Activated CD8-positive, alpha-beta T cell treated with anti-CD3 and anti-CD28 coated beads for 36 hours (primary cell): ENCODE data around the gene RPS3A. TPM values are rescaled to one million over a fixed set of nuclear protein-coding genes. Genes with fewer than 3 reads are reported as not detected.

Source experiments
- ATAC-seq: fragments of 200-7000 bp; cut with Tn5 transposase; one replicate; pipeline ENCODE4 v1.10.0; 2021; ENCODE audit warnings: mild to moderate bottlenecking, moderate library complexity
- CTCF ChIA-PET: fragments of 350-600 bp; sonication (Branson Sonifier 250); formaldehyde crosslinking; loops from one replicate; lab custom pipeline; 2021; ENCODE audit warnings: antibody characterized with exemption; lab: Charles Lee
- POLR2A ChIA-PET: fragments of 350-600 bp; sonication (Branson Sonifier 250); formaldehyde crosslinking; loops from one replicate; lab custom pipeline; 2021; ENCODE audit warnings: antibody characterized with exemption; lab: Charles Lee
- DNase-seq: peaks from one replicate; pipeline ENCODE4 v3.0.0-alpha.2; 2020
- H3K27ac Mint-ChIP-seq: one replicate; pipeline ENCODE4 v1.8.0; 2021; ENCODE audit warnings: mild to moderate bottlenecking, mixed read lengths
- H3K27me3 Mint-ChIP-seq: one replicate; pipeline ENCODE4 v1.8.0; 2021; ENCODE audit warnings: mixed read lengths
- H3K36me3 Mint-ChIP-seq: one replicate; pipeline ENCODE4 v1.8.0; 2021; ENCODE audit warnings: low read depth, mixed read lengths
- H3K4me1 Mint-ChIP-seq: one replicate; pipeline ENCODE4 v1.8.0; 2021; ENCODE audit warnings: low read depth, mixed read lengths
- H3K4me3 Mint-ChIP-seq: one replicate; pipeline ENCODE4 v1.8.0; 2021; ENCODE audit warnings: mild to moderate bottlenecking, moderate library complexity, mixed read lengths
- H3K9me3 Mint-ChIP-seq: one replicate; pipeline ENCODE4 v1.8.0; 2021; ENCODE audit warnings: mixed read lengths
- CTCF ChIP-seq: fragments of 200-600 bp; IDR thresholded peaks from one replicate; pipeline ENCODE4 v1.8.0; 2022; ENCODE audit warnings: antibody characterized with exemption, mild to moderate bottlenecking
- intact Hi-C: fragments of 100-400 bp; cut with micrococcal nuclease; formaldehyde crosslinking; loops from one replicate; pipeline ENCODE4 v1.10.0; 2022
- total RNA-seq, 2 experiments: library from RNA; stranded (reverse); gene quantifications; one replicate each; pipeline ENCODE4 v1.2.3, GENCODE V29; 2021

RPS3A gene
- total RNA-seq, 2 experiments from 2014 or later = 3,072 to 3,095 TPM

GRCh38 chr4:151143162-151143561 is 43.7 kb downstream of the RPS3A start:
- Mint-ChIP-seq H3K4me1 (no peaks in the 10 kb centered on the region), H3K9me3 (no peaks in the 10 kb centered on the region), H3K4me3 (no peak overlapping the region), H3K27ac (no peak overlapping the region), H3K27me3 (no peaks in the 10 kb centered on the region), H3K36me3 (no peaks in the 10 kb centered on the region)
- ChIA-PET CTCF (no interaction called here), POLR2A (no interaction called here)
- intact Hi-C loops = no loop called here
- no peak for DNase-seq
- no peak for ATAC-seq
- no peak for TF ChIP-seq CTCF

- H3K9me3 Mint-ChIP-seq = no peaks in the 10 kb centered on the region
- CTCF ChIA-PET = interaction anchor here (1.0 kb wide), 1 partner anchor 27 kb away, joined by 3 read pairs; no protein-coding TSS in a partner anchor
- ATAC-seq = no peak
Observed at GRCh38 chr4:151143811-151144210, 44.4 kb downstream of the RPS3A start.

GRCh38 chr4:151144329-151145072 is 45.1 kb downstream of the RPS3A start:
- H3K27me3 Mint-ChIP-seq = no peaks in the 10 kb centered on the region
- intact Hi-C loops = no loop called here
- H3K4me3 Mint-ChIP-seq = no peak overlapping the region
- H3K27ac Mint-ChIP-seq = no peak overlapping the region
- no peaks in the 10 kb centered on the region for H3K9me3 Mint-ChIP-seq
- ChIA-PET POLR2A (no interaction called here), CTCF (interaction anchor here (1.0 kb wide), 1 partner anchor 27 kb away, joined by 3 read pairs; no protein-coding TSS in a partner anchor)
- DNase-seq (no peak), ATAC-seq (no peak)
- H3K36me3 Mint-ChIP-seq = no peaks in the 10 kb centered on the region
- TF ChIP-seq CTCF = no peak
- no peaks in the 10 kb centered on the region for H3K4me1 Mint-ChIP-seq

More at GRCh38 chr4:151143811-151144210, 44.4 kb downstream of the RPS3A start:
- no peak for DNase-seq
- H3K4me1 Mint-ChIP-seq = no peaks in the 10 kb centered on the region
- H3K4me3 Mint-ChIP-seq = no peak overlapping the region
- intact Hi-C loops = no loop called here
- H3K27me3 Mint-ChIP-seq = no peaks in the 10 kb centered on the region
- TF ChIP-seq CTCF = no peak
- H3K36me3 Mint-ChIP-seq = no peaks in the 10 kb centered on the region
- POLR2A ChIA-PET = no interaction called here
- no peak overlapping the region for H3K27ac Mint-ChIP-seq

GRCh38 chr4:151147000-151147399 is 47.6 kb downstream of the RPS3A start:
- Mint-ChIP-seq H3K9me3 (no peaks in the 10 kb centered on the region), H3K4me3 (no peak overlapping the region), H3K27ac (no peak overlapping the region), H3K4me1 (no peaks in the 10 kb centered on the region), H3K36me3 (no peaks in the 10 kb centered on the region), H3K27me3 (peaks cover 1% of the 10 kb centered on the region)
- POLR2A ChIA-PET = no interaction called here
- ATAC-seq (no peak), DNase-seq (no peak)
- CTCF ChIA-PET = no interaction called here
- intact Hi-C loops = no loop called here
- no peak for TF ChIP-seq CTCF

- DNase-seq (no peak), ATAC-seq (no peak)
- CTCF ChIA-PET = interaction anchor here (0.8 to 1.4 kb wide), 4 partner anchors 8 to 214 kb away, joined by 3 to 5 read pairs (median 4); no protein-coding TSS in a partner anchor
- Mint-ChIP-seq H3K36me3 (no peaks in the 10 kb centered on the region), H3K4me1 (no peaks in the 10 kb centered on the region), H3K27ac (no peak overlapping the region), H3K27me3 (peaks cover 1% of the 10 kb centered on the region), H3K9me3 (no peaks in the 10 kb centered on the region), H3K4me3 (no peak overlapping the region)
- TF ChIP-seq CTCF = no peak
- intact Hi-C loops = no loop called here
- POLR2A ChIA-PET = no interaction called here
Observed at GRCh38 chr4:151148261-151148660, 48.8 kb downstream of the RPS3A start.
